ENCODE results near the gene FN3K.
"Not testable (repeated sequence)": the region's sequence is repeated elsewhere in the genome, so short reads cannot be mapped to it uniquely, and the experiment has no call there.

Gene FN3K

DNA sequence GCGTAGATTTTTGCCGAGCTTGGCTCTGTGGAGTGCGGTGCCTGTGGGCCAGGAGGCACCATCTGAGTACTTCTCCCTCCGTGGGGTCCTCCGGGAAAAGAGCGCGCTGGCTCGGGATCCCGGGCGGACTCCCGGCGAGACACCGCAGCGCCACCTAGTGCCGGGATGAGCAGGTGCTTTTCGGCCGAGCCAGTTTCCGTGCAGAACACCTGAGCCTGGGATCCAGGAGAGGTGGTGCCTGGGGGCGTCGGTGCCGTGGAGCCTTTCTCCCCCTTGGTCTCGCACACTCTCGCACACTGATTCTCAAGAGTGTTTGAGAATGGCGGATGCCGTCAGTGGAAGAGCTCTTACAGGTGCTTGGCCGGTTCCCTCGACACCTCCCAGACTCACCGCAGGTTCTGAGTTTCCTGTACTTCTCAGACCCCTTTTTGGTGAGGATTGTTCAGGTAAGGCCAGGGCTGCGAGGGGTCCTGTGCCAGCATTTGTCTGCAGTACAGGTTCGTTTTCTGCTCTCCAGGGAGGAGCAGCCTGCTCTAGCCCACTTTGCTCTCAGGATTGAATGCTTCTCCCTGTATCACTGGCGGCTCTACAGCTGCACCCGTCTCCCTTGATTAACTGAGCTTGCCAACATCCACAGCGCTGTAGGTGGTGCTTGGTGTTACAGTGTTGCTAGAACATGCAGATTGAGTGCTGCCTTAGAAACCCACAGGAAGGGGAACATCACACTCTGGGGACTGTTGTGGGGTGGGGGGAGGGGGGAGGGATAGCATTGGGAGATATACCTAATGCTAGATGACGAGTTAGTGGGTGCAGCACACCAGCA lies 39.8 kb downstream of the FN3K start:
- no peak for DNase-seq

DNA sequence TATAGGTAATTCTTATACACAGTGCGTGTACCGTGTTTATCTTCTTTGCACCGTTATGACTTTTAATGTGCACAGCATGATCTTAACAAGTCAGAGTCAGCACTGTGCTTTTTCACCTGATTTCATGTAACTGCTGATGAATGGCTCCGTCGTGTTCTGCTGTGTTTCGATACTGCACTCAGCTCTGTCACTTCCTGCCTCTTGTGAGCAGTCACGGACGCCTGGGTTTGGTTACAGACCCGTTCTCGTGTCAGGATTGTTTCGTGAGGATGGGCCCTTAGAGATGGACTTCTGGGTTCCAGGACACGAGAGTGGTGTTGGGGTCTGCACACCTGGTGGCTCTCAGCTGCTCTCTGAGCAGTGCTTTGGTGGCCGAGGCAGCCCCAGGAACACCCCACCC lies 41.0 kb downstream of the FN3K start:
- DNase-seq: no peak

- DNase-seq: not testable (repeated sequence)
These were observed 42.5 kb downstream of the FN3K start for GRCh38 chr17:82777778-82778375.

DNA sequence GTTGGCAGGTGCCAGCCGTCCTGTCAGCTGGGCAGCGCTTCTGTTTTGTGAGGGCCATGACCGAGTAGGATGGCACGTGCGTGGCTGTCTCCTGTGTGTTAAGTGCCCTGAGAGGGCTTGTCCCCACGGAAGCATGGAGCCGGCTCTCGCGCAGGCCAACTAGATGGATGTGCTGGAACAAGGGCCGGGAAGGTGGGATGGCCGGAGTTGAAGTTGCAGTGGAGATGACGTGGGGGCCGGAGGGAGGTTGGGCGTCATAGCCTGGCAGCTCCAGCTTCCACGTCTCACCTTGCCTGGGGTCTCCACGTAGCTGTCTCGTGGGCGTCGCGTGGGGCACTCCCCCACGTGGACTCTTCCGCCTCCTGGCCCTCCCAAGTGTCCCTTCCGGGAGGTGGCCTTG lies 44.1 kb downstream of the FN3K start:
- no peak for DNase-seq

DNA sequence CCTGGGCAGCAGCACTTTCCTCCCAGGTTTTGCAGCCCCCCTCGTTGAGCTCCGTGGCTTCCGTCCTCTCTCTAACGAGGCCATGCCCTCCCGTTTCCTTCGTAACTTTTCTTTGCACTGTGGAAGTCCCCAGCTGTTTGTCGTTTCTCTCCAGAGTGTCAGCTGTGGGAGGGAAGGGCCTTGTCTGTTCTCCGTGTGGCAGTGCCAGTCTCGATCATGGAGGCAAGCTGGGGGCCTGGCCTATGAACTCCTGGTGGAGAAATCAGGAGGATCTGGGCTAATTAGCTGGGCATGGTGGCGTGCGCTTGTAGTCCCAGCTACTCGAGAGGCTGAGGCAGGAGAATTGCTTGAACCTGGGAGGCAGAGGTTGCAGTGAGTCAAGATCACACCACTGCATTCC lies 44.8 kb downstream of the FN3K start:
- no peak for DNase-seq

GRCh38 chr17:82780971-82781893 lies 45.8 kb downstream of the FN3K start:
- DNase-seq: no peak

DNA sequence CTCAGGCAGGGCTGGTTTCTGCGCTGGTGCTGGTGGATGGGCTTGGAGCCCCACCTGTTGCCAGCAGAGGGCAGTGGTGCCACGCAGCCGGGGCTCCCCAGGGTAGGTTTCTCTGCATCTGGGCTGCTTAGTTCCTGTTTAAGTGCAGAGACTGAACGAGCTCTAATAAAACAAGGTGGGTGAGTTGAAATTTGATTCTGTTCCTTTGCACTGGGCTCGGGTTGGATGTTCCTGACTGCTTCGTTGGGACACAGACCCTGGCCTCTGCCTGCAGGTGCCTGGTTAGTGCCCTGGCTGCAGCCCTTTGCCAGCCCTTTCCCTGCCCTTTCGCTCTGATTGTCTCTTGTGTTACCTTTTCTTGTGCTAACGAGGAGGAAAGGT lies 46.5 kb downstream of the FN3K start:
- DNase-seq: no peak

GRCh38 chr17:82782657-82783207 lies 47.3 kb downstream of the FN3K start:
- DNase-seq: no peak

DNA sequence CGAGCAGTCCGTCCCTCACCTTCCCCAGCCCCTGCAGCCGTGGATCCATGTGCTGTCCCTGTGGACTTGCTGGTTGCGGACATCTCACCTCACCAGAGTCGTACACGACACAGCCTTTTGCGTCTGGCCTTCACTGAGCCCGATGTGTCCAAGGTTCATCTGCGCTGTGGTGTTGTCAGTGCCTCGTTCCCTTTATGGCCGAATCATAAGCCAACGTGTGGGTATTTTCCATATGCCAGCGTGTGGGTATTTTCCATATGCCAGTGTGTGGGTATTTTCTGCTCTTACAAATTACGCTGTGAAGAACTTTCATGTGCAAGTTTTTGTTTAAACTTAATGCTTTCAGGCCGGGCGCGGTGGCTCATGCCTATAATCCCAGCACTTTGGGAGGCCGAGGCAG lies 48.1 kb downstream of the FN3K start:
- DNase-seq: no peak

GRCh38 chr17:82785581-82785980 lies 50.2 kb downstream of the FN3K start:
- not testable (repeated sequence) for DNase-seq

- no peak for DNase-seq
These were observed 51.0 kb downstream of the FN3K start for GRCh38 chr17:82786427-82786826.

DNA sequence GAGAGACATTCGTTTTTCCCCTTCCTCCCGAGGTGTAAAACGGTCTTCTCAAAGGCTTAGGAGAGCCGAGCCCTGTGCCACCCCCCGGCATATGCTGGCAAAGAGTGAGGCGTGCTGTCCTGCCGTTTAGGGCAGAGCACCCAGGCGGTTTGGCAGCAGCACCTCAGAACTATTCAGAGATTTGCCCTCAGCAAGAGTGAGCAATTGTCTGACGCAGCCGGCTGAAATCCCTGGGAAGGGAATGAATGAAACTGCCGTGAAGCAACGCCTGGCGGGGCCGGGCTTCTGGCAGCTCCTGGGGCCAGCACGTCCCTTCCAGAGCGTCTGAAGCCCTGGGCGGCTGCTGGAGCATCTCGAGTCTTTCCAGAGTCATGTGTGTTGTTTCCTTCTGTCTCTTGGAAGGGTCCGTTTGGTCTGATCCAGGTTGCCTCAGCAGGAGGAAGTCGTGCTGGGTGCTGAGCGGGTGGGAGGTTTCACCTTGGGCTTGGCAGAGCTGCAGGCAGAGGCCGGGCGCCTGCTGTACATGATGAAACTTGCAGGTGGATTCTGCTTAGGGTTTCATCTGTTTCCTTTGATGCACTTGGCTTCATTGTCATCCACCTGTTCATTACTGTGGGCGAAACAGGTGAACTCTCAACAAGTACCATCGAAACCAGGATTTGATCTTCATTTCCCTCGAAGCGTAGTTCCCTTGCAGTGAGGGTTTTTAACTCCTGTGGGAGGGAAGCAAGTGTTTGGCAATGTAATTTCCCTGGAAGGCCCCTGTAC lies 51.9 kb downstream of the FN3K start:
- no peak for DNase-seq

- DNase-seq: no peak
These were observed 53.0 kb downstream of the FN3K start for GRCh38 chr17:82788206-82789001.

DNA sequence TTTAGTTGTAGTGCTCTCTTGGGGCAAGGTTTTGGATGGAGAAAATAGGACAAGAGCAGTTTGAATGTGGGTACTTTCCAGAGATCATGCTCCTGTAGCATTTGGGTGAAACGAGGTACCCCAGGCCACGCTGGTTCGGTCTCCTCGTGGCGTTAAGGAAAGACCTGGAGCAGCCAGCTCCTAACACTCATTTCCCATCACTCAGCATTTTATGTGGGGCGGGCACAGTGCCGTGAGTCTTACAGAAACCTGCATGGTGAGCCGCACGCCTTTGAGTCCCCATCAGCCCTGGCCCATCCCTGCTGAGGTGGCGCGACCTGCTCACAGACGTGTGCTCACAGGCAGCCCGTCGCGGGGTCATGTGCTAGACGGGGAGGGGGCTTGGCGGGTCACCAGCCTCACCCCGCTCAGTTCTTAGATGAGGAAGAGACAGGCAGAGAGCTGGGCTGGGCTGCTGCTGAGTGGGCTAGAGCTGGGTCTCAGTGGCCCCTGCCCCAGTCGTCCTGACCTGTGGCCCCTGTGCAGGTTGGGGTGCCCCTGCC lies 53.7 kb downstream of the FN3K start:
- DNase-seq: no peak

DNA sequence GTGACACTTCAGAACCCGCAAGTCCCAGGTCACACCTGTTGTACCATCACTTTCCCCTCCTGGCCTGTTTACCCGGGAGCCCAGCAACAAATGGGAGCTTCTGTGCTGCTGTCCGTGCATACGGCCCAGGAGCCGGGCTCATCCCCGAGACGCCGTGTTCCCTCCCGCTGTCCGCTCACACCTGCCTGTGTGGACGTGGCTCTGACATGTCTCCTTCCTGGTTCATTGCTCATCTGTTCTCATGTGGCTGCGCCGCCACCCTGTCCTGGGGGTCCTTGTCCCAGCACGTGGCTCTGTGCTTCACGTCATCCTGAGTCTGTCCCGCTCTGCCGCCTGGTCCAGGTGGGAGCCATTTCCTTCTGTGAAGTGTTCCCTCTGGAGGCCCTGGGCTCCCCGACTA lies 54.4 kb downstream of the FN3K start:
- no peak for DNase-seq

DNA sequence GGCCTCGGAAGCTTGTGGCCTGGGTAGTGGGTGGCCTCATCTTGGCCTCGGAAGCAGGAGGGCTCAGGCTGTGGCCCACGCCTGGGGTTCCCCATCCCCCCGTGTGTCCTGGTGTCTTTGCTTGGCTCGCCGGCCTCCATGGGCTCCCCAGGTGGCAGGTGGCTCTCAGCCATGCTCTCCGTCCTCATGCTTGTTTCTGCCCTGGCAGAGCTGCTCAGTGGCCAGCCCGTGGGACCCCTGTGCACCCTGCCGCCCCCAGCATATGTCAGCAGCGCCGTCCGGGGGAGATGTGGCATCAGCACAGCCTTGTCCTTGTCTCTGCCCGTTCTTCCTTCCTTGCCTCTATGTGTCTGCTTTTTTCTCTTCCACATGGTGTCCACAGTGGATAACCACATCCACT lies 55.0 kb downstream of the FN3K start:
- DNase-seq: no peak

DNA sequence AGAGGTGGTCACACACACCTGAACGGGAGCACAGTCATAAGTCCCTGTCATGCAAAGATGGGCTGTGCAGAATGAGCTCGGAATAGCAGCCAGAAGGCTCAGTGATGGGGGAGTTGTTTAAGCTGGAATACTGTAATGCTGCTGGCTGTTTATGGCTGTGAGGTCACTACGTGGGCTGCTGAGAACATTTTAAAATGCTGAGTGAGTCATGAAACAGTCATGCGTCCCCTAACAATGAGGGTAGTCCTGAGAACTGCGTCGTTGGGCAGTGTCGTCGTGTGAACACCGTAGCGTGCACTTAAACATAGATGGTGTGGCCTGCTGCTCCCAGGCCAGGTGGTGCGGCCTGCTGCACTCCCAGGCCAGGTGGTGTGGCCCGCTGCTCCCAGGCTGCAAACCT lies 56.1 kb downstream of the FN3K start:
- no peak for DNase-seq

- no peak for DNase-seq
These were observed 58.7 kb downstream of the FN3K start for GRCh38 chr17:82793974-82794630.

- DNase-seq: no peak
These were observed 59.5 kb downstream of the FN3K start for GRCh38 chr17:82794781-82795482.

GRCh38 chr17:82795615-82796014 lies 60.2 kb downstream of the FN3K start:
- DNase-seq: no peak
